ENCODE measurements around the gene SELENOS.
A peak's percentile ranks its signal among the peaks of the same experiment; 100 is the strongest.
"Not testable (repeated sequence)": the region's sequence is repeated elsewhere in the genome, so short reads cannot be mapped to it uniquely, and the experiment has no call there.

Gene SELENOS

GRCh38 chr15:101309436-101310160 is 32.3 kb upstream of the SELENOS start:
- DNase-seq (ENCODE audit: low read depth) = no peak

GRCh38 chr15:101308604-101309435 is 31.5 kb upstream of the SELENOS start:
- no peak for DNase-seq (ENCODE audit: low read depth)

- DNase-seq (ENCODE audit: low read depth) = no peak
These were observed 30.8 kb upstream of the SELENOS start for GRCh38 chr15:101307897-101308603.

DNA sequence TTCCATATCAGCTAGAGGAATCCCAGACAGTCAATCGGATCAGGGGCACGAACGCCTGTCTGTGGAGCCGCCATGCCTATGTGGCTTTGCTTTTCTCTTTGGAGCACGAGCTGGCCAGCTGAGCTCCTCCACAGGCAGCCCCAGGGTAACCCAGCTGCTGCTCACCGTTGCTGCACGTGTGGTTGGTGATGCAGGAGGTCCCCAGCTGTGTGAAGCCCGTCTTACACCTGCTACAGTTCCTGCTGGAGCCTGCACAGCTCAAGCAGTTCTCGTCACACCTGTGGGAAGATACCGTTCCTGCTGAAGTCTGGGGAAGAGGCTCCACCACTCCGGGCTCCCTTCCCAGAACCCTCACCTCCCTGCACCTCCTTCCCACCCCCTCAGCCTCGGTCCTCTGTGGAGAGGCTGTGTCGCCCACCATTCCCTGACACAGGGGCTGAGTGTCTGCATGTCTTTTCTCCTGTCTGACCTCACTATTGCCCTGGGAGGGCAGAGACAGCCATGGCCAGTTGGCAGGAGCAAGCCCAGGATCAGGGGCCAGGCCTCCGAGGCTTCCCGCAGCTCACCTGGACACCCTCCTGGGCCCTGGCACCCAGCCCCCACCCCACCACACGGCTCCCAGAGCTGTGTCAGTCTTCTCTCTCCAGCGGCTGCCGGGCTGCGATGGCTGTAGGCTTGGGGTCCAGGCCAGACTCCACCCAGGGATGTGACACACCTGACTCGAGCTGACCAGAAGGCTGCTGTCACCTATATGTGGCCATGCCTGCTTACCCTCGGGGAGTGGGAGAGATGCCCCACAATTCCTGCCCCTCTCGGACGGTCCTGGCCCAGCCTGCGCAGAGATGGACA is 30.0 kb upstream of the SELENOS start:
- no peak for DNase-seq (ENCODE audit: low read depth)

GRCh38 chr15:101306341-101307047 is 29.2 kb upstream of the SELENOS start:
- no peak for DNase-seq (ENCODE audit: low read depth)

DNA sequence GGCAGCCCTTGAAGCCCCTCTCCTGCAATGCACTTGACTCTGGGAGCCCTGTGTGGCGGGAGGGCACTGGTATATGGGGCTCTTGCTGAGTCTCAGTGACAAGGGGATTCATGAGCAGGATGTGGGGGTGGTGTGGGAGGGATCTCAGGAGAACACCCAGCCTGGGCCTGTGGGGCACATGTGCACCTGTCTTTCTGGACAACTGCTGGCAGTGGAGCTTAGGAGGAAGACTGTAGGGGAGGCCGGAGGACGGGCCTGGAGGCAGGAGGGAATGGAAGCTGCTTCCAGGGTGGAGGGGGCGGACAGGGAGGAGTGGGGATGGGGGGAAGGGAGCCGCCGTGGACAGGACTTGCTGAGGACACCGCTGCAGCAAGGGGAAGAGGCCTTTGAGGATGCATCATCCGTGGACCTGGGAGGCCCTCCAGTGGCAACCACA is 28.6 kb upstream of the SELENOS start:
- DNase-seq (ENCODE audit: low read depth) = no peak

DNA sequence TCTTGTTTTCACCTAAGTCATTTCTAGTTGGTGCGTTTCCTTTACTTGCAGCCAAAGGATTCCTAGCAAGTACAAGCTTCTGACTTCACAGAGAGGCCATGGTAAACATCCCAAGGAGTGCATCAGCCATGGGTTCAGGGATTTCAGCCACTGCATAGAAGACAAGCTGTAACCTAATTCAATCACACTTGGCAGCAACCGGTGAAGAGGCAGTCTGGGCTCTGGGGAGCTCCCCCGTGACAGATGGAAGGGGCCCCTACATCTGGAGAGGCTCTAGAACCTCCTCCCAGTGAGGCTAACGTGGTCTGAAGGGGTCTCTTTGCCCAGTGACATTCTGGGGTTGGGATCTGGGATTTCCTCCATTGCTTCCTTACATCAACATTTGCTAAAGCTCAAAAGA is 26.1 kb upstream of the SELENOS start:
- no peak for DNase-seq (ENCODE audit: low read depth)

- DNase-seq (ENCODE audit: low read depth) = no peak
These were observed 19.4 kb upstream of the SELENOS start for GRCh38 chr15:101296418-101297405.

GRCh38 chr15:101295607-101296161 is 18.4 kb upstream of the SELENOS start:
- no peak for DNase-seq (ENCODE audit: low read depth)

GRCh38 chr15:101294731-101295606 is 17.7 kb upstream of the SELENOS start, which contains the start of gene SNRPA1:
TSS of gene SNRPA1 (minus strand) at chr15:101295248. CDS start at chr15:101295178, 70 bp downstream.
- peak; percentile 92 for DNase-seq (ENCODE audit: low read depth)

DNA sequence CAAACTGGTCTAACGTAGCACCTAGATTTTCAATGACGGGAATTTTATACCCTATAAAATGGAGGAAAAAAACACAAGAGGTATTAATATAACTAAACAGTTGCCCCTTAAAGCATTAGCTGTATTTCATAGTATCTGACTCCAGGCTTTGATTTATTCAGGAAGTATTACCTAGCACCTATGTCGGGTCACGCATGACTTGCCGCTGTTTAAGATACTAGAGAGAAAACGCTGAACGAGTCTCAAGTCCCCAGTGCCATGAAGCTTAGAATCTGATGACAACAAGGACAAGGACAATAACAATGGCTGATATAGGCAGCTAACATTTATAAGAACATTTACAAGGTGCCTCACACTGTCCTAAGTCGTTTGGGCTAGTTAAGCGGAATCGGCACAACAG is 15.8 kb upstream of the SELENOS start:
- no peak for DNase-seq (ENCODE audit: low read depth)

DNA sequence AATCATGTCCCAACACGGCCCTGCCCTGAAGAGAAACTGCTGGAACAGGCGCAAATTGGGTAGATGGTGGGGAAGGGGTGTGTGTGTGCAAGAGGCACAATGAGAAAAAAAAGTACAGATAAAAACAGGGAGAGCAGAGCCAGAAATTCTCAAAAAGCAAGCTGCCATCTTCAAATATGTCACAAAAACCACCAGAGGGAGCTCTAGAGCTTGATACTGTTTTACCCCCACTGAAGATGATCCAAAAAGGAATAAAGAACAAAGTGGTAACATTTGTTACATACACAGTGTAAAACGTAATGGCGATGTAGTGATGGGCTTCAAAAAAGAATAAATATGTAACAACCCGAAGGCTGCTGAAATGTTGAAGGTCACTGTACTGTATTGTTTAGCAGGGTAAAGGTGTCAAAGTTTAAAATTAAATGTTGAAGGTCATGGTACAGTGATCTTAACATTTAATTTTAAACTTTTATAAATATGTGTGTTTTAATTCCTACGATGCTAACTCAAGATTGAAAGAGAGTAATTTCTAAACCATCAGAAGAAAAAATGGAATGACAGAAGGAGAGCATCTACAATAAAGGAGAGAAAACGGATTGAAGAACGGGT is 11.7 kb upstream of the SELENOS start:
- no peak for DNase-seq (ENCODE audit: low read depth)

- DNase-seq (ENCODE audit: low read depth) = not testable (repeated sequence)
These were observed 10.1 kb upstream of the SELENOS start for GRCh38 chr15:101287342-101287741.

DNA sequence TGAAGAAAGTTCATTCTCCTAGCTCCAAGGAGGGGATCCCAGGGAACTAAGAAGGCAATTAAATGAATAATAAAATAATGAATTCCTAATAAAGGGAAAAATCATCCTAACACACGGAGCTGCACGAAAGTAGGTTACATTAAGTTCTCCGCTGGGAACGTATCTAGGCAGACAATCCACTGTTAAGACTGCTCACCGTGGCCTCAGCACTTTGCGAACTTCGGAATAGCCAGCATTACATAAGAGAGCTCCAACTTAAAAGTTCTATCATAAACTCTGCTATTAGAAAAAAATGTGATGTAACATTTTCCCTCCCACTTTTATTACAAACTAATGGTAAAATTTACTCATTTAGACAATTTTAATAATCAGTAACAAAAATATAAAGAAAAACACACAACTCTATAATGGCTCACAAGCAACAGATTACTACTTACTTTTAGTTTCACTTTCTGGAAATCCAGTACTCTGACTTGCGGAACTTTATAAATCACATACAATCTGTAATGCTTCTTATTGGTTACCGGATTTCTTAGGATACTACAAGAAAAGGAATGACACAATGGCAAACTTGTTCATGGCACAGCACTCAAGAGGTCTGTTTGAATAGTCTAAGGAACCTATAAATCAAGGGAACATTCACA is 9.3 kb upstream of the SELENOS start:
- no peak for DNase-seq (ENCODE audit: low read depth)

DNA sequence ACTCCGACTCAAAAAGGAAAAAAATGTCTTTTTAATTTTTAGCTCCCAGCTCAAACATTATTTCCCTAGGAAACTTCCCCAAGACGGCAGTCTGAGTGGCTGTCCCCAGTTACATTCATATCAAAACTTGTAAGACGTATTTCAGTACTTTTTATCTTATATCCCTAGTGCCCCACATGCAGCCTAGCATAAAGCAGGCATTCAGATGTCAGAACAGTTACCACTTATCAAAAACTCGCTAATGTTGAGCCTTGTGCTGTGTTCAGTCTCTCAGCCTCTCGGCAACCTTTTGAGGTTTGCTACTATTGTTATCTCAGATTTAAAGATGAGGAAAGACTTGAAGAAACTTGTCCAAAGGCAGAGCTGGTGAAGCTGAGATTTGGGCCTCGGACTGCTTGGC is 6.6 kb upstream of the SELENOS start:
- no peak for DNase-seq (ENCODE audit: low read depth)

DNA sequence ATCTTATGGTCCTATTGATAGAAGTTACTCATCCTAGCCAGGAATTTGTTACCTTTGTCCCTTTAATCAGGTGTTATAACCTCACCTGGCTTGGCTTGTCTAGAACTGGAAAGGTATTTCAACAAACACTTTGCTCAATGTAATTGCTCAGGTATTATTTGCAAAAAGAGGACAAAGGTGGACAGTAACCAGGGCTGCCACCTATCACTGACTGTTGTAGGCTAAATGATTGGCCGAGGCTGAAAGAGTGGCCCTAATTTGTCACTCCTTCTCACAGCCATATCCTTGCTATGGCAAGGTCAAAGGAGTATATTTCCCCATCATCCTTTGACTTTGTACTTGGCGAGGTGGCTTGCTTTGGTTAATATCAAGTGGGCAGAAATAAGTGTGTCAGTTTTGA is 2.7 kb upstream of the SELENOS start:
- DNase-seq (ENCODE audit: low read depth) = no peak

DNA sequence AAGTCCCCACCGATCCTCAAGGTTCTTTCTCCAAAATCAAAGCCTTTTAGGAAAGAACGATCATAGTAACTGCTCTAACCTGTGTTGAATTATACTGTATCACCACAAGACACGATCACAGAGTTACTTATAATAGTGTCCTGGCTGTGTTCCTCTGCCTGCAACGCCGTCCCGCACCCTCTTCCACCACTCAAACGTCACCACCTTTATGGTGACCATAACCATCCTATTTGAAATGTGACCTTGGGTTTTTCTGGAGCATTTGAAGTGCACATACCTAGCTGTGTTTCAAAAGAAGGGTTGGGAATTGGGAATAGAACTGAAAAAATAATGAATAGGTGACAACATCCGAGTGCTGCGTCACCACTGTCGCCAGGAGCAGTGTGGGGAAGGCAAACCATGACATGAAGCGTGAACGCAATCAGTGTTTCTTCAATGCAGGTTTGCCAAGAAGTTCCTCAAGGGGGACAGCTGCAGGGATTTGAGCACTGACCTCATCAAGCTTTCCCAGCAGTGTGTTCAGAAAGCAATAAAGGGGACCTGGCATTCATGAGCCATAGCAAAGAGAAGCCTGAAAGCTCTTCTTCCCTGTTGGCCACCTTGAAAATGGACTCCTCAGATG is 769 bp upstream of the SELENOS start:
- no peak for DNase-seq (ENCODE audit: low read depth)

Data from stimulated activated CD8-positive, alpha-beta memory T cell treated with anti-CD3 and anti-CD28 coated beads, Interleukin-15, amount 100 ng/mL, for 1 hour (primary cell).